Mesothelial cell of epicardium (in vitro differentiated cells): ENCODE data around the gene CNTN1. TPM values are rescaled to one million over a fixed set of nuclear protein-coding genes. Genes with fewer than 3 reads are reported as not detected.

Experiments
- DNase-seq, 2 experiments: peaks; one replicate each; pipeline ENCODE4 v3.0.0; 2021; ENCODE audit warnings: low spot score in 2 of 2; ENCODE audit not compliant: unreplicated experiment in 2 of 2
- H3K27ac Mint-ChIP-seq: 2 replicates; pipeline ENCODE4 v1.8.0; 2021; ENCODE audit warnings: mixed read lengths
- H3K27me3 Mint-ChIP-seq: 2 replicates; pipeline ENCODE4 v1.8.0; 2021; ENCODE audit warnings: low read depth, mixed read lengths
- H3K36me3 Mint-ChIP-seq: 2 replicates; pipeline ENCODE4 v1.8.0; 2021; ENCODE audit warnings: mixed read lengths
- H3K4me1 Mint-ChIP-seq: 2 replicates; pipeline ENCODE4 v1.8.0; 2021; ENCODE audit warnings: mixed read lengths
- H3K4me3 Mint-ChIP-seq: 2 replicates; pipeline ENCODE4 v1.8.0; 2021; ENCODE audit warnings: mild to moderate bottlenecking, moderate library complexity, mixed read lengths
- H3K9me3 Mint-ChIP-seq: 2 replicates; pipeline ENCODE4 v1.8.0; 2021; ENCODE audit warnings: mixed read lengths
- total RNA-seq: library from RNA; stranded (reverse); gene quantifications from 3 replicates; pipeline ENCODE4 v1.2.1, GENCODE V29; 2021
- TF ChIP-seq, protein P1 (sequence below): fragments of 200-600 bp; sonication (generic); IDR thresholded peaks from one replicate; pipeline ENCODE4 v1.5.0; 2021; ENCODE audit warnings: antibody characterized with exemption; ENCODE audit not compliant: unreplicated experiment

The CNTN1 gene
- total RNA-seq, 1 donor from 2014 or later: 22.4 TPM

DNA sequence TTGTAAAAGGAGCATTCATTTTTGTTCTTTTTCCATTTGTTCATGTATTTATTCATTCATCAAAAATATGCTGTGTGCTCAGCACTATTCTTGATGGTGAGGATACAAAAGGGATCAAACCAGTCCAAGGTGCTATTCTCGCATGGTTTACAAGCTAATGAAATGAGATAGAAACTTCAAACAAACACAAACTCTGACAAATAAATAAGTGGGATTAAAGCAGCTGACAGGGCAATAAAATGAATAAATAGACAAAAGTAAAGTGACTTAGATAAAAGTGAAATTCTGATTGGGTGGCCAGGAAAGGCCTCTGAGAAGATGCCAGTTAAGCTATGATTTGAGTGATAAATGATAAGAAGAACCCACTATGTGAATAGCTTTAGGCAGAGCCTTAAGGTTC lies 333.9 kb downstream of the CNTN1 start:
- no peaks in the 10 kb centered on the region for H3K27me3 Mint-ChIP-seq
- H3K4me1 Mint-ChIP-seq: peaks cover 13% of the 10 kb centered on the region
- H3K27ac Mint-ChIP-seq: no peak overlapping the region
- no peaks in the 10 kb centered on the region for H3K36me3 Mint-ChIP-seq
- no peak for DNase-seq
- H3K9me3 Mint-ChIP-seq: peaks cover 3% of the 10 kb centered on the region
- H3K4me3 Mint-ChIP-seq: no peak overlapping the region
- TF ChIP-seq, protein P1, sequence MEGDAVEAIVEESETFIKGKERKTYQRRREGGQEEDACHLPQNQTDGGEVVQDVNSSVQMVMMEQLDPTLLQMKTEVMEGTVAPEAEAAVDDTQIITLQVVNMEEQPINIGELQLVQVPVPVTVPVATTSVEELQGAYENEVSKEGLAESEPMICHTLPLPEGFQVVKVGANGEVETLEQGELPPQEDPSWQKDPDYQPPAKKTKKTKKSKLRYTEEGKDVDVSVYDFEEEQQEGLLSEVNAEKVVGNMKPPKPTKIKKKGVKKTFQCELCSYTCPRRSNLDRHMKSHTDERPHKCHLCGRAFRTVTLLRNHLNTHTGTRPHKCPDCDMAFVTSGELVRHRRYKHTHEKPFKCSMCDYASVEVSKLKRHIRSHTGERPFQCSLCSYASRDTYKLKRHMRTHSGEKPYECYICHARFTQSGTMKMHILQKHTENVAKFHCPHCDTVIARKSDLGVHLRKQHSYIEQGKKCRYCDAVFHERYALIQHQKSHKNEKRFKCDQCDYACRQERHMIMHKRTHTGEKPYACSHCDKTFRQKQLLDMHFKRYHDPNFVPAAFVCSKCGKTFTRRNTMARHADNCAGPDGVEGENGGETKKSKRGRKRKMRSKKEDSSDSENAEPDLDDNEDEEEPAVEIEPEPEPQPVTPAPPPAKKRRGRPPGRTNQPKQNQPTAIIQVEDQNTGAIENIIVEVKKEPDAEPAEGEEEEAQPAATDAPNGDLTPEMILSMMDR: no peak

DNA sequence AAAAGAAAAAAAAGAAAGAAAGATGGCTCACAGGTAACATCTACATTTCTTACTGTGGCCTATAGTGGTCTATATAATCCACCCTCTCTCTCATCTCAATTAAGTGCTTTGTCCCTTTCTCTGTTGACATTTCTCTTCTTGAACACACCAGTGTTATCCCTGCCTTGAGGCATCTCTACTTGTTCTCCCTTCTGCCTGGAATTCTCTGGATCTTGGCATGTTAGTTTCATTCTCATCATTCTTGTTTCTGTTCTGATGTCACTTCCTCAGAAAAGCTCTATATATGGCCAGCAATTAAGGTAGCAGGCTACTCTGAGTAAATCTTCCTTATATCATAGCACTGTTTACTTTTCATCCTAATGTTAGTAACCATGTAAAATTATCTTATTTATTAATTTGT lies 340.1 kb downstream of the CNTN1 start:
- no peaks in the 10 kb centered on the region for H3K36me3 Mint-ChIP-seq
- no peaks in the 10 kb centered on the region for H3K27me3 Mint-ChIP-seq
- no peak for DNase-seq
- H3K27ac Mint-ChIP-seq: no peak overlapping the region
- H3K4me3 Mint-ChIP-seq: no peak overlapping the region
- H3K4me1 Mint-ChIP-seq: peaks cover 5% of the 10 kb centered on the region
- H3K9me3 Mint-ChIP-seq: peaks cover 3% of the 10 kb centered on the region
- TF ChIP-seq, protein P1: no peak

DNA sequence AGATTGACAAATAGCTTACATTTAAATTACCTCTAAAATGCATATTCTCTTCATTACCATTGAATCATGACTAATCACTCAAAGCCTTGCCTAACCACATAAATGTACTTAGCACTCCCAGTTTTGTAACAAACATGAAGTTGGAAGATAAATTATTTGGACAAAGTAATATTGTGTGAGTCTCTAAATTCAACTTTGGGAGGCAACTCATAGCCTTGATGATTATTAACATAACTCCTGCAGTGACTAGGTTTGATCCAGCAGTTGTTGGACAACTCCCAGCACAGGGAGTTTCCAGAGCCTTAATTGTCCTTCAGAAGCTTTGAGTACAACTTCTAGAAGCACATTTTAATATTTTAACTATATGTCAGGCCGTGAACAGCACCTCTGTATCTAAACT lies 342.4 kb downstream of the CNTN1 start:
- DNase-seq: no peak
- no peak overlapping the region for H3K27ac Mint-ChIP-seq
- H3K4me1 Mint-ChIP-seq: peaks cover 5% of the 10 kb centered on the region
- H3K4me3 Mint-ChIP-seq: no peak overlapping the region
- no peaks in the 10 kb centered on the region for H3K36me3 Mint-ChIP-seq
- TF ChIP-seq, protein P1: no peak
- H3K27me3 Mint-ChIP-seq: no peaks in the 10 kb centered on the region
- no peaks in the 10 kb centered on the region for H3K9me3 Mint-ChIP-seq

DNA sequence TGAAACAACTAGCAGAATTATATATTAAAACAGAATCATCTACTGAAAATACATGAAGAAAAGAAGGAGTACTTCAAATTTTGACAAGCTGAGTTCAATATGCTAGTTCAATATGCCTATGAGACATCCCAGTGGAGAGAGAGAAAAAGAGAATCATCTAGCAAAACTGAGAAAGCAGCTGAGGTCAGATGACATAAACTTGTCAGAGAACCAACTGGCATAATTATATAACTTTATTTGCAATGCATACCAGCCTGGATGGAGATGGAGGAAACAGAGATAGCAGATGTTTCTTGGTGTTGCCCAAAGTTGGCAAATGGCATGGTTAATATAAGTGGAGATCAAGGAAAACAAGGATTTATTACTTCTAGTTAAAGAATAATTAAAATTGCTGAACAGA lies 347.2 kb downstream of the CNTN1 start:
- no peak overlapping the region for H3K4me3 Mint-ChIP-seq
- H3K4me1 Mint-ChIP-seq: peaks cover 5% of the 10 kb centered on the region
- no peak for DNase-seq
- no peaks in the 10 kb centered on the region for H3K27me3 Mint-ChIP-seq
- TF ChIP-seq, protein P1: no peak
- peaks cover 4% of the 10 kb centered on the region for H3K9me3 Mint-ChIP-seq
- H3K36me3 Mint-ChIP-seq: no peaks in the 10 kb centered on the region
- no peak overlapping the region for H3K27ac Mint-ChIP-seq

DNA sequence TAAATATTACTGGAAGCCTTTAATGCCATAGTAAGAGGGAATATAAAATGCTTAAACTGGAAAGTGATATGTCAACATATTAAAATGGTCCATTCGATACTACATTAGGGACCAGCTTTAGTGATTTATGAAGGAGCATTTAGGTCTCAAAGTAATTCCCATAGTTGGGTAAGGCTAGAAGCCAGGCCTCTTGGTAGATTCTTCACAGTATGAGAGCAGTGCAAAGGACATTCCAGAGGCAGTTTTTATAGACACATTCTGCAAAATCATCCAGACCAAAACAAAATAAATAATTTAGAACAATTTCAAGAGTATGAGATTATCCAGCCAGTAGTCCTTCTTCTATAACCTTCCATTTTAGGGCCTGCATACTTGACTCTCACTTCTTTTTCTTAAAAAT lies 353.3 kb downstream of the CNTN1 start:
- H3K27me3 Mint-ChIP-seq: no peaks in the 10 kb centered on the region
- no peak for DNase-seq
- no peaks in the 10 kb centered on the region for H3K9me3 Mint-ChIP-seq
- no peak overlapping the region for H3K4me3 Mint-ChIP-seq
- no peaks in the 10 kb centered on the region for H3K4me1 Mint-ChIP-seq
- TF ChIP-seq, protein P1: no peak
- no peak overlapping the region for H3K27ac Mint-ChIP-seq
- H3K36me3 Mint-ChIP-seq: no peaks in the 10 kb centered on the region

DNA sequence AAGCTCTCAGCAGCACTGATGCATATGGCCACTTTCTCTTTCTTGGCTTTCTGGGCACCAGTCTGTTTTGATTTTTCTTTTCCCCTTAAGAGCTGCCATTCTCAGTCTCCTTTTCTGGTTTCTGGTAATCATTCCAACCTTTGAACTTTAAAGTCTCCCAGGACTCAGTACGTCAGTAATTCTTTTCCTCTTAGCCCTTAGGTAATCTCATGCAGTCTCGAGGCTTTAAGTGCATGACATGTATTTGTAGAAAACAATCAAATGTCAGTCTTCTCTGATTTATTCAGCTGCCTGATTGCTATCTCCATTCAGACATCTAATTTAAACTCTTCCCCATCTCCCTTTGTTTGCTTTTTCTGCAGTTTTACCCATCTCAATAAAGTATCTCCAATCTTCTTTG lies 356.8 kb downstream of the CNTN1 start:
- TF ChIP-seq, protein P1: no peak
- no peak overlapping the region for H3K27ac Mint-ChIP-seq
- no peaks in the 10 kb centered on the region for H3K27me3 Mint-ChIP-seq
- peaks cover 3% of the 10 kb centered on the region for H3K4me1 Mint-ChIP-seq
- no peaks in the 10 kb centered on the region for H3K36me3 Mint-ChIP-seq
- no peak overlapping the region for H3K4me3 Mint-ChIP-seq
- no peaks in the 10 kb centered on the region for H3K9me3 Mint-ChIP-seq
- no peak for DNase-seq
